K562 (cell line): ENCODE measurements around the gene RNF103. TPM values are rescaled to one million over a fixed set of nuclear protein-coding genes. Genes with fewer than 3 reads are reported as not detected.

Source experiments
- ATAC-seq: fragments of 200-7000 bp; cut with Tn5 transposase; 3 replicates; pipeline ENCODE4 v1.9.1; 2020; ENCODE audit warnings: moderate library complexity
- BruUV-seq: library from RNA; stranded (reverse); fragments of 400-500 nt; replicated peaks from 2 replicates; lab custom pipeline; 2021; lab: Mats Ljungman, UMichigan
- CTCF ChIA-PET: fragments of 300-600 bp; formaldehyde crosslinking; extraction: SDS; loops from one replicate; lab custom pipeline; 2021; ENCODE audit warnings: low intra/inter-chr PET ratio; lab: Yijun Ruan, JAX
- POLR2A ChIA-PET: fragments of 300-600, 350-650 bp; sonication (Branson Sonifier 250); formaldehyde crosslinking; extraction: SDS; loops from one replicate; lab custom pipeline; 2021; ENCODE audit warnings: antibody characterized with exemption, inconsistent platforms; lab: Yijun Ruan, JAX
- DNase-seq, 4 experiments: peaks; one replicate each; pipeline versions ENCODE4 v3.0.0 to v3.0.0-alpha.2; 2011 to 2018; ENCODE audit warnings: low spot score in 3 of 4, mixed read lengths in 3 of 4; ENCODE audit errors: extremely low read depth in 1 of 4
- FAIRE-seq: peaks from 2 replicates; lab custom pipeline; 2011; peaks lifted over from hg19 to GRCh38; lab: Jason Lieb, UNC
- H2AFZ ChIP-seq: 2 replicates; pipeline ENCODE4 v1.6.0; 2011; ENCODE audit warnings: low read depth, low read length, control low read depth, inconsistent platforms
- H3K27ac ChIP-seq: fragments of 200-600 bp; 3 replicates; pipeline ENCODE4 v1.8.0; 2011; ENCODE audit warnings: low read depth, mild to moderate bottlenecking, control low read depth, inconsistent platforms, low read length, moderate library complexity, mixed read lengths; ENCODE audit errors: extremely low read depth
- H3K27me3 ChIP-seq, 2 experiments: fragments of 300-600 bp in 1 of 2; 2 replicates in 1 of 2; 3 replicates in 1 of 2; pipeline versions ENCODE4 v1.6.0 to v1.8.0; 2011; ENCODE audit warnings: inconsistent platforms in 2 of 2, low read length in 2 of 2, mild to moderate bottlenecking in 1 of 2, mixed read lengths in 1 of 2, moderate library complexity in 1 of 2; ENCODE audit not compliant: control insufficient read depth in 2 of 2, insufficient read depth in 2 of 2
- H3K36me3 ChIP-seq: fragments of 300-600 bp; 3 replicates; pipeline ENCODE4 v1.8.0; 2011; ENCODE audit warnings: mild to moderate bottlenecking, low read length, inconsistent platforms; ENCODE audit not compliant: control insufficient read depth, insufficient read depth
- H3K4me1 ChIP-seq, 2 experiments: fragments of 200-600 bp in 1 of 2; replicated peaks in 1 of 2; 2 replicates in 1 of 2; 3 replicates in 1 of 2; pipeline versions ENCODE4 v1.5.1 to v1.8.0; 2011; ENCODE audit warnings: inconsistent platforms in 2 of 2, low read length in 2 of 2, mild to moderate bottlenecking in 1 of 2, mixed read lengths in 1 of 2, moderate library complexity in 1 of 2; ENCODE audit not compliant: control insufficient read depth in 2 of 2, insufficient read depth in 2 of 2
- H3K4me2 ChIP-seq: 2 replicates; pipeline ENCODE4 v1.6.1; 2011; ENCODE audit warnings: low read length, control low read depth, inconsistent platforms, mixed read lengths; ENCODE audit not compliant: insufficient read depth
- H3K4me3 ChIP-seq: fragments of 200-600 bp; sonication (generic), shearing (Covaris generic); 2 replicates; pipeline ENCODE4 v1.5.1; 2016; ENCODE audit warnings: control low read depth, inconsistent platforms
- H3K79me2 ChIP-seq: fragments of 200-600 bp; 3 replicates; pipeline ENCODE4 v1.8.0; 2011; ENCODE audit warnings: low read length, inconsistent platforms; ENCODE audit not compliant: control insufficient read depth, insufficient read depth
- H3K9ac ChIP-seq, 2 experiments: 2 replicates each; pipeline versions ENCODE4 v1.6.0 to v1.6.1; 2011; ENCODE audit warnings: low read depth in 2 of 2, low read length in 2 of 2, control low read depth in 1 of 2, inconsistent platforms in 1 of 2, mild to moderate bottlenecking in 1 of 2, mixed read lengths in 1 of 2; ENCODE audit not compliant: insufficient read depth in 1 of 2
- H3K9me1 ChIP-seq: one replicate; pipeline ENCODE4 v1.6.0; 2011; ENCODE audit warnings: inconsistent platforms, mild to moderate bottlenecking, low read length, moderate library complexity; ENCODE audit not compliant: control insufficient read depth, insufficient read depth
- H3K9me3 ChIP-seq: replicated peaks from 2 replicates; pipeline ENCODE4 v1.5.1; 2011; ENCODE audit warnings: low read depth, low read length, inconsistent platforms; ENCODE audit not compliant: control insufficient read depth, insufficient read depth
- H4K20me1 ChIP-seq: replicated peaks from 2 replicates; pipeline ENCODE4 v1.6.1; 2011; ENCODE audit warnings: low read length, inconsistent platforms, mixed read lengths; ENCODE audit not compliant: control insufficient read depth, insufficient read depth
- CCAR2 ChIP-seq: fragments of 200-400 bp; formaldehyde crosslinking; IDR thresholded peaks from 2 replicates; pipeline ENCODE4 v1.6.1; 2017; ENCODE audit warnings: mild to moderate bottlenecking, low read depth, low read length
- CEBPZ ChIP-seq: fragments of 150-350 bp; IDR thresholded peaks from 2 replicates; pipeline ENCODE4 v1.6.1; 2014; ENCODE audit warnings: low read depth, mild to moderate bottlenecking, low read length, borderline replicate concordance
- ETS2 ChIP-seq: IDR thresholded peaks from 2 replicates; pipeline ENCODE4 v1.6.1; 2016; ENCODE audit warnings: borderline replicate concordance, missing genetic modification characterization, mild to moderate bottlenecking, moderate library complexity, missing compliant biosample characterization; ENCODE audit not compliant: poor library complexity, severe bottlenecking
- FOXA1 ChIP-seq: fragments of 450-650 bp; IDR thresholded peaks from 2 replicates; pipeline ENCODE4 v1.6.1; 2016; ENCODE audit warnings: mild to moderate bottlenecking, borderline replicate concordance
- MCM5 ChIP-seq: fragments of 450-650 bp; IDR thresholded peaks from 2 replicates; pipeline ENCODE4 v1.6.1; 2016; ENCODE audit warnings: low read depth
- WGBS: fragments of 100-300 bp; shearing (Covaris generic); methylation state at CpG from one replicate; pipeline ENCODE4 v1.1.6; 2016; ENCODE audit warnings: low coverage, mixed read lengths; ENCODE audit not compliant: insufficient coverage; ENCODE audit errors: missing lambda C conversion rate; 5-methylcytosine and 5-hydroxymethylcytosine counted together
- in situ Hi-C: fragments of 300-500 bp; cut with MboI; formaldehyde crosslinking; loops from 4 replicates; pipeline ENCODE4 v1.15.0; 2018; ENCODE audit warnings: inconsistent platforms, mixed read lengths
- intact Hi-C: fragments of 100-400 bp; cut with micrococcal nuclease; formaldehyde crosslinking; loops from 2 replicates; pipeline ENCODE4 v1.14.2; 2022
- polyA plus RNA-seq, 8 experiments: library from polyadenylated mRNA; depleted of rRNA in 4 of 8; stranded (reverse) in 5 of 8; unstranded in 3 of 8; fragments of >200 nt; fragmentation: Nextera tagmentation in 2 of 8; fragmentation: Illumina TruSeq in 1 of 8; extraction: Ambion mirVana in 2 of 8; extraction: Trizol in 1 of 8; gene quantifications; 2 replicates each; pipeline versions ENCODE4 v1.2.1 to v1.2.3, GENCODE V29; 2011 to 2014; ENCODE audit warnings: inconsistent platforms in 1 of 8, missing spikeins in 1 of 8
- total RNA-seq, 7 experiments: library from RNA; depleted of rRNA in 6 of 7; stranded (reverse); fragments of >200 nt in 6 of 7; fragmentation: Illumina TruSeq in 2 of 7; extraction: Trizol in 2 of 7; gene quantifications; 2 replicates each; pipeline versions ENCODE4 v1.2.1 to v1.2.3, GENCODE V29; 2011 to 2021; ENCODE audit warnings: low replicate concordance in 1 of 7
- TF ChIP-seq, protein P1 (sequence below): sonication (generic); formaldehyde crosslinking; IDR thresholded peaks from 2 replicates; pipeline ENCODE4 v1.8.1; 2023; ENCODE audit warnings: mild to moderate bottlenecking, missing genetic modification reagents

The RNF103 gene
- total and polyA plus RNA-seq, 9 of the 15 experiments (the other 6 are each of a cell fraction or from before 2014, with no cell fraction given), result 1.2 to 6.8 (median 4.6) TPM

DNA sequence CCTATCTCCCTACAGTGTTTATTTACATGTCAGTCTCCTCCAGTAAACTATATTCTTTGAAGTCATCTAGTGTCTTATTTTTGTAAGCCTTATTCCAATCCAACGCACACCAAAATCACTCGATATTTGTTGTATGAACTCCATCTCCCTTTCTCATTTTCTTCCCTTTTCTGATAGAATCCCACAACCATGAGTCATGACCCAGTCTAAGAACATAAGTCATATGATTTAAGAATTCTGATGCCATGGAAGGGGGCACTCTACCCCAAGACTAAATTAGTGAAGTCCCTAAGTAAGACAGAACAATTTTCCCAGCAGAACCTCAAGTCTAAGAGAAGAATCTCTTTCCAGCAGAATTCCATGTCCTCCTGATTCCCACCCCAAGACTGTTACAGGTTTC lies 65.8 kb downstream of the RNF103 start (continued):
- TF ChIP-seq FOXA1 (no peak), MCM5 (no peak)

DNA sequence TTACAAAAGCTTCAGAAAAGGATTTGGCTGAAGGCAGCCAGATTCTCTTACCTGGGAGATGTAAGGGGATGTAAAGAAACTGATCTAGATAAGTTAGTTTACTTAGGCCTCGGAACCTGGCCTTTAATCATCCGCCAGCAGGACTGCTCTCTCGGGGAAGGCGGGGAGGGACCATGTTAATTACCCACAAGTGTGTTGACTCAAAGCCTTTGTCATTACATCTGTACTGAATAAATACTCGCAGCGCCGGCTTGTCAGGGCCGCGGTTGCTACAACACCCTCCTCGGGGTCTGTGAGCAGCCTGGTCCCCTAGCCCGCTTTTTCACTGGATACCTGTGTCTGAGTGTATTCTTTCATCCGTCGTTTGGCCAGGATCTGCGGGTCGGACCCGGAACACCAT lies 67.2 kb downstream of the RNF103 start:
- Histone ChIP-seq H3K27ac (no peak overlapping the region), H3K27me3 (no peaks in the 10 kb centered on the region), H3K4me3 (no peak overlapping the region), H3K9ac (no peak overlapping the region), H3K79me2 (peaks cover 66% of the 10 kb centered on the region), H3K36me3 (peaks cover 9% of the 10 kb centered on the region; the same call in 2 of the 3 replicates), H4K20me1 (no peaks in the 10 kb centered on the region), H3K9me1 (no peaks in the 10 kb centered on the region), H2AFZ (no peak overlapping the region), H3K4me2 (no peak overlapping the region), H3K9me3 (no peaks in the 10 kb centered on the region; the same call in 1 of the 2 replicates), H3K4me1 (no peaks in the 10 kb centered on the region; a peak in 3 of 5 replicates)
- in situ Hi-C loops, result no loop called here
- CTCF ChIA-PET, result no interaction called here
- intact Hi-C loops, result no loop called here
- no peak for ATAC-seq
- TF ChIP-seq CEBPZ (no peak), ETS2 (tag) (no peak), CCAR2 (no peak)
- TF ChIP-seq, protein P1, sequence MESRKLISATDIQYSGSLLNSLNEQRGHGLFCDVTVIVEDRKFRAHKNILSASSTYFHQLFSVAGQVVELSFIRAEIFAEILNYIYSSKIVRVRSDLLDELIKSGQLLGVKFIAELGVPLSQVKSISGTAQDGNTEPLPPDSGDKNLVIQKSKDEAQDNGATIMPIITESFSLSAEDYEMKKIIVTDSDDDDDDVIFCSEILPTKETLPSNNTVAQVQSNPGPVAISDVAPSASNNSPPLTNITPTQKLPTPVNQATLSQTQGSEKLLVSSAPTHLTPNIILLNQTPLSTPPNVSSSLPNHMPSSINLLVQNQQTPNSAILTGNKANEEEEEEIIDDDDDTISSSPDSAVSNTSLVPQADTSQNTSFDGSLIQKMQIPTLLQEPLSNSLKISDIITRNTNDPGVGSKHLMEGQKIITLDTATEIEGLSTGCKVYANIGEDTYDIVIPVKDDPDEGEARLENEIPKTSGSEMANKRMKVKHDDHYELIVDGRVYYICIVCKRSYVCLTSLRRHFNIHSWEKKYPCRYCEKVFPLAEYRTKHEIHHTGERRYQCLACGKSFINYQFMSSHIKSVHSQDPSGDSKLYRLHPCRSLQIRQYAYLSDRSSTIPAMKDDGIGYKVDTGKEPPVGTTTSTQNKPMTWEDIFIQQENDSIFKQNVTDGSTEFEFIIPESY (CRISPR knock-in tag), result 0 out of 2 replicates have a peak, but pooled peaks have one; percentile 36
- POLR2A ChIA-PET, result no interaction called here
- BruUV-seq, result no TSS peak
- 90% methylated on average over 16 of the region's 16 CpGs for WGBS
- FAIRE-seq, result no peak
- no peak for DNase-seq

Other genes with a start within 250 kb of the RNF103 start
- 20.5 and 23.2 TPM in 2 replicates for gene KDM3A, start 182.5 kb downstream of the RNF103 start, total RNA-seq (2014; rRNA removed)
- 24.8 and 28.7 TPM in 2 replicates for gene KDM3A, start 182.5 kb downstream of the RNF103 start, total RNA-seq (2014; rRNA removed; fragmentation: Illumina TruSeq; extraction: Trizol)
- 21.7 and 24.5 TPM in 2 replicates for gene KDM3A, start 182.5 kb downstream of the RNF103 start, total RNA-seq (2015; rRNA removed; fragmentation: Illumina TruSeq; extraction: Trizol)
- gene KDM3A, start 182.5 kb downstream of the RNF103 start, total RNA-seq (2021), result 36.9 and 37.9 TPM in 2 replicates
- 54.3 and 95.4 TPM in 2 replicates for gene KDM3A, start 182.5 kb downstream of the RNF103 start, polyA plus RNA-seq (2011; rRNA removed)
- 23.5 and 26.7 TPM in 2 replicates for gene KDM3A, start 182.5 kb downstream of the RNF103 start, polyA plus RNA-seq (2014; fragmentation: Illumina TruSeq; extraction: Trizol)
- gene KDM3A, start 182.5 kb downstream of the RNF103 start, polyA plus RNA-seq (2014; fragmentation: Nextera tagmentation; extraction: Ambion mirVana), result 10 to 100 TPM in 1 of 2 experiments, 1 to 10 TPM in 1; 7.5 to 11.7 TPM
- gene KDM3A, start 182.5 kb downstream of the RNF103 start, polyA plus RNA-seq (2014; rRNA removed), result 26.2 and 31.5 TPM in 2 replicates
- gene CHMP3, start 60.4 kb downstream of the RNF103 start, total RNA-seq (2014; rRNA removed), result 26.2 and 27.3 TPM in 2 replicates
- 31.7 and 37.1 TPM in 2 replicates for gene CHMP3, start 60.4 kb downstream of the RNF103 start, total RNA-seq (2014; rRNA removed; fragmentation: Illumina TruSeq; extraction: Trizol)
- gene CHMP3, start 60.4 kb downstream of the RNF103 start, total RNA-seq (2015; rRNA removed; fragmentation: Illumina TruSeq; extraction: Trizol), result 38.8 and 40.3 TPM in 2 replicates
- 31.1 and 37.7 TPM in 2 replicates for gene CHMP3, start 60.4 kb downstream of the RNF103 start, total RNA-seq (2021)
- 22.5 and 42.8 TPM in 2 replicates for gene CHMP3, start 60.4 kb downstream of the RNF103 start, polyA plus RNA-seq (2011; rRNA removed)
- gene CHMP3, start 60.4 kb downstream of the RNF103 start, polyA plus RNA-seq (2014; fragmentation: Illumina TruSeq; extraction: Trizol), result 49.7 and 52.5 TPM in 2 replicates
- gene CHMP3, start 60.4 kb downstream of the RNF103 start, polyA plus RNA-seq (2014; fragmentation: Nextera tagmentation; extraction: Ambion mirVana), result 10 to 100 TPM; 20.6 to 26.3 TPM
- gene CHMP3, start 60.4 kb downstream of the RNF103 start, polyA plus RNA-seq (2014; rRNA removed), result 21.8 and 23.2 TPM in 2 replicates
- gene RMND5A, start 96.4 kb upstream of the RNF103 start, total RNA-seq (2014; rRNA removed), result 34.1 and 35.6 TPM in 2 replicates
- 40.7 and 43.7 TPM in 2 replicates for gene RMND5A, start 96.4 kb upstream of the RNF103 start, total RNA-seq (2014; rRNA removed; fragmentation: Illumina TruSeq; extraction: Trizol)
- 31.4 and 38.8 TPM in 2 replicates for gene RMND5A, start 96.4 kb upstream of the RNF103 start, total RNA-seq (2015; rRNA removed; fragmentation: Illumina TruSeq; extraction: Trizol)
- 36.1 and 43.2 TPM in 2 replicates for gene RMND5A, start 96.4 kb upstream of the RNF103 start, total RNA-seq (2021)
- gene RMND5A, start 96.4 kb upstream of the RNF103 start, polyA plus RNA-seq (2011; rRNA removed), result 19.3 and 33.1 TPM in 2 replicates
- gene RMND5A, start 96.4 kb upstream of the RNF103 start, polyA plus RNA-seq (2014; fragmentation: Illumina TruSeq; extraction: Trizol), result 28.8 and 43.5 TPM in 2 replicates
- 10 to 100 TPM; 13.2 to 16.4 TPM for gene RMND5A, start 96.4 kb upstream of the RNF103 start, polyA plus RNA-seq (2014; fragmentation: Nextera tagmentation; extraction: Ambion mirVana)
- 19.4 and 23.4 TPM in 2 replicates for gene RMND5A, start 96.4 kb upstream of the RNF103 start, polyA plus RNA-seq (2014; rRNA removed)
- not detected in 2 replicates for gene CD8A, start 167.0 kb upstream of the RNF103 start, total RNA-seq (2014; rRNA removed)
- gene CD8A, start 167.0 kb upstream of the RNF103 start, total RNA-seq (2014; rRNA removed; fragmentation: Illumina TruSeq; extraction: Trizol), result not detected in 2 replicates
- gene CD8A, start 167.0 kb upstream of the RNF103 start, total RNA-seq (2015; rRNA removed; fragmentation: Illumina TruSeq; extraction: Trizol), result not detected in 2 replicates
- gene CD8A, start 167.0 kb upstream of the RNF103 start, total RNA-seq (2021), result 0.07 and 0.20 TPM in 2 replicates
- gene CD8A, start 167.0 kb upstream of the RNF103 start, polyA plus RNA-seq (2011; rRNA removed), result not detected in 2 replicates
- not detected in 2 replicates for gene CD8A, start 167.0 kb upstream of the RNF103 start, polyA plus RNA-seq (2014; fragmentation: Illumina TruSeq; extraction: Trizol)
- gene CD8A, start 167.0 kb upstream of the RNF103 start, polyA plus RNA-seq (2014; fragmentation: Nextera tagmentation; extraction: Ambion mirVana), result not detected
- gene CD8A, start 167.0 kb upstream of the RNF103 start, polyA plus RNA-seq (2014; rRNA removed), result not detected in 2 replicates
- gene CD8B, start 238.0 kb upstream of the RNF103 start, total RNA-seq (2014; rRNA removed), result not detected in 2 replicates
- not detected in 2 replicates for gene CD8B, start 238.0 kb upstream of the RNF103 start, total RNA-seq (2014; rRNA removed; fragmentation: Illumina TruSeq; extraction: Trizol)
- not detected in 2 replicates for gene CD8B, start 238.0 kb upstream of the RNF103 start, total RNA-seq (2015; rRNA removed; fragmentation: Illumina TruSeq; extraction: Trizol)
- gene CD8B, start 238.0 kb upstream of the RNF103 start, total RNA-seq (2021), result 0.18 TPM in 1 of 2 replicates, not detected in the other
- gene CD8B, start 238.0 kb upstream of the RNF103 start, polyA plus RNA-seq (2011; rRNA removed), result not detected in 2 replicates
- gene CD8B, start 238.0 kb upstream of the RNF103 start, polyA plus RNA-seq (2014; fragmentation: Illumina TruSeq; extraction: Trizol), result not detected in 2 replicates
- not detected for gene CD8B, start 238.0 kb upstream of the RNF103 start, polyA plus RNA-seq (2014; fragmentation: Nextera tagmentation; extraction: Ambion mirVana)
- gene CD8B, start 238.0 kb upstream of the RNF103 start, polyA plus RNA-seq (2014; rRNA removed), result not detected in 2 replicates